GM12878 (cell line): ENCODE measurements around the gene COL27A1. TPM values are rescaled to one million over a fixed set of nuclear protein-coding genes. Genes with fewer than 3 reads are reported as not detected.

Source experiments
- ATAC-seq: fragments of 200-7000 bp; cut with Tn5 transposase; 3 replicates; pipeline ENCODE4 v1.9.1; 2020; ENCODE audit warnings: mild to moderate bottlenecking, moderate library complexity
- BruUV-seq: library from RNA; stranded (reverse); fragments of 400-500 nt; replicated peaks from 2 replicates; lab custom pipeline; 2021; lab: Mats Ljungman, UMichigan
- CTCF ChIA-PET: fragments of 300-600 bp; sonication (Branson Sonifier 250); formaldehyde crosslinking; extraction: SDS; loops from one replicate; lab custom pipeline; 2021; ENCODE audit warnings: inconsistent platforms; lab: Yijun Ruan, JAX
- POLR2A ChIA-PET: fragments of 350-600 bp; formaldehyde crosslinking; extraction: SDS; loops from one replicate; lab custom pipeline; 2021; ENCODE audit warnings: inconsistent platforms; lab: Charles Lee
- RAD21 ChIA-PET: fragments of 300-600 bp; sonication (Branson Sonifier 250); formaldehyde crosslinking; loops from one replicate; lab custom pipeline; 2023; ENCODE audit warnings: antibody characterized with exemption; ENCODE audit not compliant: unreplicated experiment; lab: Charles Lee
- SMC1A ChIA-PET: fragments of 300-600 bp; sonication (Branson Sonifier 250); formaldehyde crosslinking; loops from one replicate; lab custom pipeline; 2023; ENCODE audit not compliant: unreplicated experiment, uncharacterized antibody; lab: Charles Lee
- DNase-seq: peaks from one replicate; pipeline ENCODE4 v3.0.0-alpha.2; 2011; ENCODE audit warnings: low read depth, low spot score
- FAIRE-seq: peaks from 3 replicates; lab custom pipeline; 2011; peaks lifted over from hg19 to GRCh38; lab: Jason Lieb, UNC
- H2AFZ ChIP-seq: 2 replicates; pipeline ENCODE4 v1.6.0; 2011; ENCODE audit warnings: low read depth, low read length, control low read depth; ENCODE audit not compliant: control insufficient read depth
- H3K27ac ChIP-seq: 2 replicates; pipeline ENCODE4 v1.5.1; 2011; ENCODE audit warnings: control low read depth; ENCODE audit not compliant: control insufficient read depth, insufficient read depth
- H3K27me3 ChIP-seq, 2 experiments: replicated peaks in 1 of 2; 2 replicates each; pipeline versions ENCODE4 v1.6.0 to v1.6.1; 2011; ENCODE audit warnings: low read length in 1 of 2; ENCODE audit not compliant: control insufficient read depth in 2 of 2, insufficient read depth in 2 of 2
- H3K36me3 ChIP-seq, 2 experiments: 2 replicates each; pipeline ENCODE4 v1.5.1; 2011; ENCODE audit warnings: low read length in 1 of 2; ENCODE audit not compliant: control insufficient read depth in 2 of 2, insufficient read depth in 2 of 2
- H3K4me1 ChIP-seq: 2 replicates; pipeline ENCODE4 v1.6.1; 2011; ENCODE audit warnings: mild to moderate bottlenecking, low read length, moderate library complexity, mixed read lengths; ENCODE audit not compliant: control insufficient read depth, insufficient read depth
- H3K4me2 ChIP-seq: 2 replicates; pipeline ENCODE4 v1.6.0; 2011; ENCODE audit warnings: control low read depth; ENCODE audit not compliant: control insufficient read depth, insufficient read depth
- H3K4me3 ChIP-seq: fragments of 200-600 bp; sonication (generic); 2 replicates; pipeline ENCODE4 v1.5.1; 2016
- H3K79me2 ChIP-seq: 2 replicates; pipeline ENCODE4 v1.6.0; 2011; ENCODE audit warnings: low read length; ENCODE audit not compliant: control insufficient read depth, insufficient read depth
- H3K9ac ChIP-seq: 2 replicates; pipeline ENCODE4 v1.8.0; 2011; ENCODE audit warnings: low read length, control low read depth, mixed read lengths; ENCODE audit not compliant: control insufficient read depth, insufficient read depth
- H3K9me3 ChIP-seq: replicated peaks from 3 replicates; pipeline ENCODE4 v1.5.1; 2011; ENCODE audit warnings: mild to moderate bottlenecking, low read length; ENCODE audit not compliant: control insufficient read depth, insufficient read depth
- H4K20me1 ChIP-seq: 2 replicates; pipeline ENCODE4 v1.6.0; 2011; ENCODE audit not compliant: control insufficient read depth, insufficient read depth
- BCLAF1 ChIP-seq: fragments of 450-650 bp; IDR thresholded peaks from 2 replicates; pipeline ENCODE4 v1.6.1; 2017; ENCODE audit warnings: antibody characterized with exemption, mild to moderate bottlenecking, moderate library complexity
- GATAD2B ChIP-seq: fragments of 450-650 bp; conservative IDR thresholded peaks from 2 replicates; pipeline ENCODE4 v1.6.1; 2017; ENCODE audit warnings: low read depth, mild to moderate bottlenecking, moderate library complexity
- MEF2A ChIP-seq: IDR thresholded peaks from 2 replicates; pipeline ENCODE4 v1.6.1; 2011; ENCODE audit warnings: low read depth, mild to moderate bottlenecking, low read length, moderate library complexity; ENCODE audit not compliant: insufficient read depth
- MEF2B ChIP-seq: fragments of 450-650 bp; IDR thresholded peaks from 2 replicates; pipeline ENCODE4 v1.6.1; 2018; ENCODE audit warnings: mild to moderate bottlenecking, moderate library complexity; ENCODE audit not compliant: partially characterized antibody, poor library complexity, severe bottlenecking
- MXI1 ChIP-seq: fragments of 150-350 bp; IDR thresholded peaks from 2 replicates; pipeline ENCODE4 v1.6.1; 2011; ENCODE audit warnings: low read depth, mild to moderate bottlenecking, inconsistent platforms, low read length, improper control_type of control experiment
- RAD21 ChIP-seq: IDR thresholded peaks from 2 replicates; pipeline ENCODE4 v1.6.1; 2011; ENCODE audit warnings: mild to moderate bottlenecking, low read depth, low read length, moderate library complexity; ENCODE audit not compliant: insufficient read depth
- SMC3 ChIP-seq: IDR thresholded peaks from 2 replicates; pipeline ENCODE4 v1.6.1; 2011; ENCODE audit warnings: low read length, improper control_type of control experiment, borderline replicate concordance
- SP1 ChIP-seq: IDR thresholded peaks from one replicate; pipeline ENCODE4 v1.6.1; 2011; ENCODE audit warnings: low read depth, low read length
- SUZ12 ChIP-seq: fragments of 200-600 bp; sonication (generic); IDR thresholded peaks from one replicate; pipeline ENCODE4 v1.6.1; 2018; ENCODE audit warnings: antibody characterized with exemption, mild to moderate bottlenecking; ENCODE audit not compliant: unreplicated experiment
- ZBTB4 ChIP-seq: fragments of 450-650 bp; formaldehyde crosslinking; IDR thresholded peaks from 2 replicates; pipeline ENCODE4 v1.4.0; 2022; ENCODE audit warnings: mild to moderate bottlenecking, moderate library complexity
- ZNF207 ChIP-seq: fragments of 450-650 bp; IDR thresholded peaks from 2 replicates; pipeline ENCODE4 v1.6.1; 2014; ENCODE audit warnings: antibody characterized with exemption, mild to moderate bottlenecking, borderline replicate concordance
- ZNF687 ChIP-seq: fragments of 450-650 bp; IDR thresholded peaks from 2 replicates; pipeline ENCODE4 v1.6.1; 2017; ENCODE audit warnings: mild to moderate bottlenecking, moderate library complexity
- WGBS: methylation state at CpG from one replicate; pipeline ENCODE4 v1.1.6; 2016; ENCODE audit warnings: low lambda C conversion rate; ENCODE audit not compliant: insufficient replicate concordance, insufficient coverage; ENCODE audit errors: missing lambda C conversion rate; 5-methylcytosine and 5-hydroxymethylcytosine counted together
- in situ Hi-C: fragments of 300-500 bp; cut with MboI; formaldehyde crosslinking; loops from 9 replicates; pipeline ENCODE4 v1.14.3; 2018; ENCODE audit warnings: mixed read lengths
- intact Hi-C: fragments of 100-400 bp; cut with micrococcal nuclease; formaldehyde crosslinking; loops from one replicate; pipeline ENCODE4 v1.14.2; 2022; ENCODE audit not compliant: unreplicated experiment
- polyA plus RNA-seq, 11 experiments: library from polyadenylated mRNA; depleted of rRNA in 4 of 11; unstranded in 6 of 11; stranded (reverse) in 5 of 11; fragments of >200 nt; fragmentation: Nextera tagmentation in 4 of 11; fragmentation: Illumina TruSeq in 1 of 11; extraction: Ambion mirVana in 4 of 11; extraction: Trizol in 1 of 11; gene quantifications; 1 replicate in 1 of 11; 2 replicates in 10 of 11; pipeline versions ENCODE4 v1.2.1 to v1.2.3, GENCODE V29; 2011 to 2016; ENCODE audit warnings: inconsistent platforms in 2 of 11, missing spikeins in 2 of 11, low read depth in 1 of 11
- total RNA-seq, 4 experiments: library from RNA; depleted of rRNA in 3 of 4; stranded (reverse); fragments of >200 nt in 3 of 4; fragmentation: Illumina TruSeq in 1 of 4; extraction: Trizol in 1 of 4; gene quantifications; 2 replicates each; pipeline versions ENCODE4 v1.2.1 to v1.2.3, GENCODE V29; 2013 to 2021

The COL27A1 gene
- total and polyA plus RNA-seq, 10 of the 15 experiments (the other 5 are each of a cell fraction or from before 2014, with no cell fraction given), result 0.10 TPM; not detected in 9

- BruUV-seq, result no TSS peak
- H2AFZ ChIP-seq, result no peak overlapping the region
- no peak overlapping the region for H3K4me3 ChIP-seq
- no peaks in the 10 kb centered on the region for H3K4me1 ChIP-seq
- no peak overlapping the region for H3K27ac ChIP-seq
- SMC1A ChIA-PET, result interaction anchor here (0.6 to 1.5 kb wide), 7 partner anchors 12 to 955 kb away, joined by 3 to 4 read pairs (median 3); no protein-coding TSS in a partner anchor
- CTCF ChIA-PET, result interaction anchor here (0.5 to 5.8 kb wide), 29 partner anchors 8 to 758 kb away, joined by 3 to 61 read pairs (median 4); partner anchors contain the start of gene COL27A1
- intact Hi-C loops, result loop anchor here (1.0 kb wide), 3 partner anchors 136 to 209 kb away; partner anchors contain the start of gene COL27A1
- H4K20me1 ChIP-seq, result 0 out of 2 replicates have a peak, but pooled peaks cover 2% of the 10 kb centered on the region
- no peaks in the 10 kb centered on the region for H3K36me3 ChIP-seq
- FAIRE-seq (peak; percentile 92), DNase-seq (no peak), ATAC-seq (peak; percentile 87)
- H3K79me2 ChIP-seq, result no peaks in the 10 kb centered on the region
- RAD21 ChIA-PET, result interaction anchor here (0.6 to 2.7 kb wide), 5 partner anchors 18 to 266 kb away, joined by 3 to 24 read pairs (median 4); no protein-coding TSS in a partner anchor
- 17% methylated on average over 12 of the region's 12 CpGs for WGBS
- H3K9me3 ChIP-seq, result no peaks in the 10 kb centered on the region
- H3K4me2 ChIP-seq, result no peak overlapping the region
- in situ Hi-C loops, result loop anchor here (25.0 kb wide), 1 partner anchor 204 kb away; the partner anchor contains the start of genes AMBP and KIF12
- no peak overlapping the region for H3K9ac ChIP-seq
- POLR2A ChIA-PET, result no interaction called here
- no peaks in the 10 kb centered on the region; a peak in 1 of 4 replicates for H3K27me3 ChIP-seq
- TF ChIP-seq SUZ12 (no peak), SP1 (no peak), ZNF207 (no peak), MEF2B (no peak), RAD21 (peak; percentile 82), ZNF687 (no peak), MEF2A (no peak), ZBTB4 (CRISPR knock-in tag) (no peak), SMC3 (peak; percentile 74), BCLAF1 (no peak), GATAD2B (no peak), MXI1 (no peak)
These were observed 135.7 kb downstream of the COL27A1 start for GRCh38 chr9:114291064-114291474.
